ENCODE results near the gene ABI1. TPM values are rescaled to one million over a fixed set of nuclear protein-coding genes. Genes with fewer than 3 reads are reported as not detected.

Gene ABI1
- total RNA-seq, 1 experiment from 2014 or later, result 30.1 TPM

DNA sequence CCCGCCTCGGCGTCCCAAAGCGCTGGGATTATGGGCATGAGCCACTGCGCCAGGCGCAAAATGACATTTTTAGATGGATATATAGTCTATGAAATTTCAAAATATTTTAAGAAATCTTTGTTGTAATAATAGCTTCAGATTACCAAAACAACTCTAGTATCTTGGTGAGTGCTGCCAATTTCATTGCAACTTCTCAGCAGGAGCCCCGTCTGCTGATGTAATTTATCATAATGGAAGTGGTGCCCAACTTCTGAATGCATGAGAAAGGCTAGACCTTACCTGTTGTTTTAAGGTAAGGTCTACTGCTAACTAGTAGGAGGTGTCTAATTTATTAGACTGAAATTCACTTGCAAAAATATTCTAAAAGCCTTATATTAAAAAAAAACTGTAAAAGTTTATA, 143.3 kb downstream of the ABI1 start:
- DNase-seq (ENCODE audit: low spot score), result no peak

DNA sequence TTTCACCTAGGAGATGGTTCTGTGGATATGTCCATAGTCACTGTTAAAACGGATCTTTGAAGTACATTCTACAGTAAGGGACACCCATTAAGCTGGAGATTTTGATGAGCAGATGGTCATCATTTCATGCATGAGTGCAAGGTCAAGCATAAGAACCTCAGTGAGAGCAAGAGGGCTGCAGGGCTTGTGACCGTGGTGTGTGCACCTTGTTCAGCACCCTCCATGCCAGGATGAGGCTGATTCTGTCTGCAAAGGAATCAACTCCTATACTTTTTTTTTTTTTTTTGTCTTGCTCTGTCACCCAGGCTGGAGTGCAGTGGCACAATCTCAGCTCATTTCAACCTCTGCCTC, 145.6 kb downstream of the ABI1 start:
- no peak for DNase-seq (ENCODE audit: low spot score)

DNA sequence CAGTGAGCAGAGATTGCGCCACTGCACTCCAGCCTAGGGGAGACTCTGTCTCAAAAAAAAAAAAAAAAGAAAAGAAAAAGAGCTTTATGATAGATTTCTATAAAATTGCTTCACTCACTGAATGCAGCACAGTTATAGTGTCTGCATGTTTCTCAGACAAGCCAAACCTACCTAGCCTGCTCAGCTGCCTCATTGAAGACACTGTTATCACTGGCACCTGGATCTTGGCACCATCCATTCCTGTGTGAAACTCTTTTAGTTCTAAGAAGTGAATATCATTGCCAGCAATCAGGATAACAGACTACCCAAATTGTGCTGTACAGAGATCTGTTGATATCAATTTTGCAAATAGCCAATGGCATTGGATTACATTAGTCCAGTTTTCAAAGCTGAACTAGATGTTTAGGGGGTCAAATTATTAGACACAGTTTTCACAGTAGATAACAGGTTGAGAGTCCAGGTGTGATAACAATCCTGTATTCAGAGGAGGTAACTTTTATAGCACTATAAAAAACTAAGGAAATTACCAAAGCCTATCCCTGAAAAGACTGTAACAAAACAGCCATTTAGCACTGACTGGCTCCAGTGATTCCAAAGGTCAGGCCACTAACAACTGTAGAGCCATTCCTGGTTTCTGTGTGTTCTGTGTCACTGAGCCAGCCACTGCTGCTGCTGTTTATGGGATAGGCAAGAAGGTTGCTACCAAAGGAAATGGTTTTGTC, 146.2 kb downstream of the ABI1 start:
- peak; percentile 50 for DNase-seq (ENCODE audit: low spot score)

DNA sequence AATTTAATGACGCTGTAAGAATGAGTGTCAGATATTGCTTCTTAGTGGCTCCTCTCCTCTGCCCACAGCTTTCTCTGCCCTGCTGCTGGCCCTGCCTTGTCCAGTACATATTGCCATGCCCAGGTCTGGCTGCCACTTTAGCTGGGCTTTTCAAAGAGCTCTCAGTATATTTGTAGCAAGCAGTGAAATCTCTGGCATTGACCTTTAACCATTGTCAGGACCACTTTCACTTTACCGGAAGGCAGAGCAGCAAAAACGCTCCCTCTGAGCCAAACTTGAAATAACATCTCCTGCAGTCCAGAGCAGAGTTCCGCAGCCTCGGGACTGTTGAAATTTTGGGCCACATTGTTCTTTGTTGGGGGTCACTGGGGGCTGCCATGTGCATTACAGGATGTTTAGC, 149.4 kb downstream of the ABI1 start:
- DNase-seq (ENCODE audit: low spot score), result no peak

DNA sequence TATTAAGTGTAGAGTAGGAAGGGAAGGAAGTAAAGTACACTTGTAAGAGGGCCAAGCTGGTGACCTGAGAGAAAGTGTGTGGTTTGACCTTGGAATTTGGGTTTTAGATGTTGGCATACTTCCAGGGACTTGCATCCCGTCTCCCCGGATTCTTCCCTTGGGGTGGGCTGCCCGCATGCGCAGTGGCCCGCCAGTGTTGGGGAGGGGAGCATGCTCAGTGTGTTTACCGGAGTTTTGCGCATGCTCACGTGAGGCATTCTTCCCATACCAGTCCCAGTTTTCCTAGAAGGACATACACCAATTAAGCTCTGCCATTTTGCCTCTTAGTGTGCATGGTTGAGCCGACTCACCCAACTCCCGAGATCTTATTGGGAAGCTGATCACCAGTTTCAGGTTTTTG, 153.8 kb downstream of the ABI1 start:
- no peak for DNase-seq (ENCODE audit: low spot score)

- DNase-seq (ENCODE audit: low spot score), result no peak
Measured at GRCh38 chr10:26706206-26706605, 154.6 kb downstream of the ABI1 start.

- DNase-seq (ENCODE audit: low spot score), result no peak
Measured at GRCh38 chr10:26703974-26704373, 156.8 kb downstream of the ABI1 start.

DNA sequence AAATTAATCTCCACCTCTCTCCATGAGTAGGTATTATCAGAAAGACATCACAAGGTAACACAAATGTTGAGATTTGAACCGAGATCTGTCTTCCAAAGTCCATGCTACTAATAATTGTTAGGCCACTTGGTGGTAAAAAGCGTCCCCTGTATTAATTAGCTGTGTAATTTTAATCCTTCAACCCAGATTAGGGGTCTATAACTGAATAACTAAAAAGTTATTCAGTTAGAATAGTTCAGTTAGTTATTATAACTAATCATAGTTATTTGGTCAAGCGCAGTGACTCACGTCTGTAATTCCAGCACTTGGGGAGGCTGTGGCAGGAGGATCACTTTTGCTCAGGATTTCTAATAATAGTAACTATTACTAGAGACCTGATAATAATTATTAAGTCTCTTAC, 157.7 kb downstream of the ABI1 start:
- DNase-seq (ENCODE audit: low spot score), result no peak

GRCh38 chr10:26700884-26701630, 159.7 kb downstream of the ABI1 start:
- peak; percentile 14 for DNase-seq (ENCODE audit: low spot score)

DNA sequence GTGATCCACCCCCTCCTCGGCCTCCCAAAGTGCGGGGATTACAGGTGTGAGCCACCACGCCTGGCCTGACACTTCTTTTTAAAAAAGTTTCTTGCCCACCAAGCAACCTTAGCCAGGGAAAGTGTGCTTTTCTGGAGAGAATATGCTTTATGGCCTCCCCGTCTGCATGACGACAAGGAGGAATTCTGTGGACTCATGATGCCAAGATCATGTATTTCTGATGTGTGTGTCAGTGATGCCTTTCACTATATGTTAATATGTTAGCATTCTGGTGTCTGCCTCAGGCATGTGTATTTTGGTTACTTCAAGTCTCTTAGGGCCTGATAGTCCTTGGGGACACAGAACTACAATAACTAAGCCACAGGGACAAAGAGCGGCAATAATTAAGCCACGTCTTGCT, 161.1 kb downstream of the ABI1 start:
- no peak for DNase-seq (ENCODE audit: low spot score)

GRCh38 chr10:26698909-26699308, 161.8 kb downstream of the ABI1 start:
- DNase-seq (ENCODE audit: low spot score), result no peak

- peak; percentile 31 for DNase-seq (ENCODE audit: low spot score)
Measured at GRCh38 chr10:26697922-26698608, 162.7 kb downstream of the ABI1 start.

- DNase-seq (ENCODE audit: low spot score), result peak; percentile 68
Measured at GRCh38 chr10:26697163-26697921, 163.4 kb downstream of the ABI1 start, which contains the start of gene PDSS1. TSS of gene PDSS1 (plus strand) at chr10:26697701. CDS start at chr10:26697712, 11 bp downstream.

- DNase-seq (ENCODE audit: low spot score), result peak; percentile 8
Measured at GRCh38 chr10:26696786-26697162, 164.0 kb downstream of the ABI1 start.

Small RNA genes within 50 kb of the gene (small RNA-seq; reads per million reads assigned to genes)
- gene RF00191, result not detected
- gene RNU6-946P, result not detected

Other genes starting within 250 kb of the ABI1 start
- gene PDSS1, start 163.3 kb downstream of the ABI1 start, total RNA-seq (2014; rRNA removed; shearing (Covaris generic)), result 21.0 and 25.9 TPM in 2 replicates
- gene ANKRD26, start 239.5 kb upstream of the ABI1 start, total RNA-seq (2014; rRNA removed; shearing (Covaris generic)), result 1.8 and 2.4 TPM in 2 replicates

Measured in HT-29 (cell line).